HEK293T (cell line): Measurements from ENCODE around the gene GPR158.

Experiments
- CTCF ChIA-PET: fragments of 350-600 bp; formaldehyde crosslinking; extraction: SDS; loops from one replicate; lab custom pipeline; 2021; ENCODE audit warnings: antibody characterized with exemption, inconsistent platforms; lab: Yijun Ruan, JAX
- POLR2A ChIA-PET: fragments of 350-600 bp; formaldehyde crosslinking; extraction: SDS; loops from one replicate; lab custom pipeline; 2020; ENCODE audit warnings: antibody characterized with exemption, inconsistent platforms; lab: Yijun Ruan, JAX
- DNase-seq: peaks from one replicate; pipeline ENCODE4 v3.0.0; 2012; ENCODE audit warnings: mixed read lengths; ENCODE audit errors: extremely low spot score
- ARNT ChIP-seq: fragments of 450-650 bp; IDR thresholded peaks from 2 replicates; pipeline ENCODE4 v1.6.1; 2017; ENCODE audit warnings: mild to moderate bottlenecking
- BHLHE40 ChIP-seq: fragments of 450-650 bp; IDR thresholded peaks from 2 replicates; pipeline ENCODE4 v1.6.1; 2016; ENCODE audit warnings: mild to moderate bottlenecking, moderate library complexity, borderline replicate concordance
- CTBP1 ChIP-seq: fragments of 450-650 bp; IDR thresholded peaks from 2 replicates; pipeline ENCODE4 v1.6.1; 2016; ENCODE audit warnings: borderline replicate concordance
- ELF4 ChIP-seq: fragments of 450-650 bp; IDR thresholded peaks from 2 replicates; pipeline ENCODE4 v1.6.1; 2017; ENCODE audit warnings: antibody characterized with exemption
- FOXA1 ChIP-seq: fragments of 450-650 bp; IDR thresholded peaks from 2 replicates; pipeline ENCODE4 v1.6.1; 2016; ENCODE audit warnings: mild to moderate bottlenecking
- FOXK2 ChIP-seq: fragments of 450-650 bp; IDR thresholded peaks from 2 replicates; pipeline ENCODE4 v1.6.1; 2016; ENCODE audit warnings: mild to moderate bottlenecking
- FOXM1 ChIP-seq: fragments of 450-650 bp; IDR thresholded peaks from 2 replicates; pipeline ENCODE4 v1.6.1; 2017; ENCODE audit warnings: mild to moderate bottlenecking, borderline replicate concordance
- HDGF ChIP-seq: fragments of 450-650 bp; IDR thresholded peaks from 2 replicates; pipeline ENCODE4 v1.6.1; 2017; ENCODE audit warnings: antibody characterized with exemption, borderline replicate concordance
- L3MBTL2 ChIP-seq: fragments of 450-650 bp; conservative IDR thresholded peaks from 2 replicates; pipeline ENCODE4 v1.6.1; 2016; ENCODE audit warnings: mild to moderate bottlenecking
- LEF1 ChIP-seq: fragments of 450-650 bp; IDR thresholded peaks from 2 replicates; pipeline ENCODE4 v1.6.1; 2017; ENCODE audit warnings: mild to moderate bottlenecking, borderline replicate concordance
- NFRKB ChIP-seq: fragments of 450-650 bp; IDR thresholded peaks from 2 replicates; pipeline ENCODE4 v1.6.1; 2016; ENCODE audit warnings: mild to moderate bottlenecking, moderate library complexity
- PKNOX1 ChIP-seq: fragments of 450-650 bp; IDR thresholded peaks from 2 replicates; pipeline ENCODE4 v1.6.1; 2016
- SP1 ChIP-seq: fragments of 450-650 bp; IDR thresholded peaks from 2 replicates; pipeline ENCODE4 v1.6.1; 2017
- SUZ12 ChIP-seq: fragments of 450-650 bp; IDR thresholded peaks from 2 replicates; pipeline ENCODE4 v1.6.1; 2016; ENCODE audit warnings: mild to moderate bottlenecking
- TARDBP ChIP-seq: fragments of 450-650 bp; IDR thresholded peaks from 2 replicates; pipeline ENCODE4 v1.6.1; 2016
- ZNF384 ChIP-seq: fragments of 450-650 bp; IDR thresholded peaks from 2 replicates; pipeline ENCODE4 v1.6.1; 2016

Gene GPR158

DNA sequence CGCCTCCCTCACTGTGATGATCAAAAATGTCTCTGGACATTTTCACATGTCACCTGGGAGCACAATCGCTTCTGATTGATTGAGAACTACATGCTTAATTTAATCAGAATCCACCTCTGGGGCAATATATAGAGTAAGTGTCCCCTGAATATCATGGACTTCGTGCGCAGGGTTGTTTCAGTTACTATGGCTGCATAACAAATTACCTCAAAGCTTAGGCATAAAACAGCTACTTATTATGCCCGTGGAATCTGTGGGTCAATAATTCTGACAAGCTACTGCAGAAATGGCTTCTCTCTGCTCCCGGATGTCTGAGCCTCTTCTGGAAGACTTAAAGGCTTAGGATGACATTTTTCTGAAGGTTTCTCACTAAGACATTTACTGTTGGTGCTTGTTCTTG, 334.4 kb downstream of the GPR158 start:
- ChIA-PET CTCF (interaction anchor here (0.6 kb wide), 1 partner anchor 65 kb away, joined by 4 read pairs; no protein-coding TSS in a partner anchor), POLR2A (no interaction called here)
- TF ChIP-seq ELF4 (no peak), NFRKB (no peak), L3MBTL2 (no peak), FOXM1 (no peak), HDGF (no peak), SUZ12 (no peak), PKNOX1 (no peak), TARDBP (no peak), ZNF384 (no peak), LEF1 (no peak), FOXK2 (no peak), BHLHE40 (no peak), SP1 (no peak), CTBP1 (no peak), ARNT (no peak), FOXA1 (no peak)
- DNase-seq: no peak

DNA sequence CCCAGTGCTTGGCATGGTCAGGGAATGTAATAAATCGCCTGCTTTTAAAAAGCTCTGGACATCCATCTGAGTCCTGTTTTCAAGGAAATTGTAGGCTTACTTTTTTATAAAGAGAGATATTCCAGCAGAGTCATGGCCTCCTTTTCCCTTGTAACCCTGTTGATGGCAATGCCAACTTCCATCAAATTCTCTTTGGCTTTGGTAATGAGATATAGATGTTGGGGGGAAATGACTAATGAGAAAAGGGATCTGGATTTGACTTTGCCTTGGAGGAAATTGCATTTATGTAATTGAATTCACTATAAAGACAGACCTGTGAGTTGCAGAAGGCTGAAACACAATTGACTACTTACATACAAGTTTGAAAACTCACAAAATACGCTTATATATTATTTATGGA, 347.5 kb downstream of the GPR158 start:
- POLR2A ChIA-PET: no interaction called here
- CTCF ChIA-PET: no interaction called here
- no peak for DNase-seq
- TF ChIP-seq PKNOX1: no peak
- no peak for TF ChIP-seq SUZ12
- TF ChIP-seq L3MBTL2: no peak
- no peak for TF ChIP-seq FOXA1
- no peak for TF ChIP-seq ELF4

GRCh38 chr10:25522946-25523608, 348.3 kb downstream of the GPR158 start:
- ChIA-PET POLR2A (no interaction called here), CTCF (no interaction called here)
- TF ChIP-seq NFRKB: no peak
- TF ChIP-seq CTBP1: no peak
- no peak for TF ChIP-seq SP1
- no peak for TF ChIP-seq ARNT
- no peak for TF ChIP-seq LEF1
- TF ChIP-seq BHLHE40: no peak
- no peak for TF ChIP-seq TARDBP
- no peak for TF ChIP-seq L3MBTL2
- no peak for TF ChIP-seq FOXK2
- no peak for TF ChIP-seq SUZ12
- TF ChIP-seq FOXM1: no peak
- no peak for TF ChIP-seq HDGF
- TF ChIP-seq ZNF384: no peak
- DNase-seq: peak; percentile 16

DNA sequence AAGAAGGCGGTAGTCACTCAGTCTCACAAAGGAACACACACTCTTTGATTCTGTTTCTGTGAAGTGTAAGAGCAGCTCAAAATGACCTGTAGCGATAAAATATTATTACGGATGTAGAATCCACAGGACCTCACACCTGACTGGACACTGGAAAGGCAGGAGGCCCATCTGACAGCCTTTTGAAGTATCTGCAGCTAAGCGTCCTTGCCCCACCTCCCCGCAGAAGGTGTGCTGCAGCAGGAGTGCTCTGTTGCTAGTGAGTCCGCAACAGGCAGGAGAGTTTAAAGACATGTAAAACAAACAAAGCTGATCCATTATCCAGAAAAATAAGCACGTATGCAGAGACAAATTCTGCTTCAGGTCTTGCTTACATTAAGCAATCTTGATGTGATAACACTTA, 355.5 kb downstream of the GPR158 start:
- CTCF ChIA-PET: no interaction called here
- DNase-seq: no peak
- POLR2A ChIA-PET: no interaction called here
- no peak for TF ChIP-seq L3MBTL2
- no peak for TF ChIP-seq CTBP1
- TF ChIP-seq ARNT: no peak
- TF ChIP-seq PKNOX1: no peak
- TF ChIP-seq FOXA1: no peak
- TF ChIP-seq TARDBP: no peak
- TF ChIP-seq SUZ12: no peak
- TF ChIP-seq FOXK2: no peak
- TF ChIP-seq ZNF384: no peak
- no peak for TF ChIP-seq SP1
- no peak for TF ChIP-seq ELF4
- TF ChIP-seq NFRKB: no peak
- TF ChIP-seq BHLHE40: no peak
- no peak for TF ChIP-seq HDGF
- TF ChIP-seq LEF1: no peak

GRCh38 chr10:25531457-25532061, 356.8 kb downstream of the GPR158 start:
- no peak for DNase-seq
- POLR2A ChIA-PET: no interaction called here
- no peak for TF ChIP-seq ZNF384
- no peak for TF ChIP-seq FOXK2
- TF ChIP-seq ELF4: no peak
- TF ChIP-seq FOXA1: no peak
- TF ChIP-seq L3MBTL2: no peak
- TF ChIP-seq LEF1: no peak
- no peak for TF ChIP-seq BHLHE40
- TF ChIP-seq SUZ12: no peak
- TF ChIP-seq HDGF: no peak
- no peak for TF ChIP-seq TARDBP
- TF ChIP-seq SP1: no peak
- CTCF ChIA-PET: no interaction called here

GRCh38 chr10:25532213-25532612, 357.4 kb downstream of the GPR158 start:
- TF ChIP-seq FOXK2: no peak
- no peak for DNase-seq
- ChIA-PET POLR2A (no interaction called here), CTCF (no interaction called here)
